Stimulated activated CD8-positive, alpha-beta memory T cell treated with anti-CD3 and anti-CD28 coated beads, Interleukin-7, amount 100 ng/mL, for 4 hours (primary cell): ENCODE results near the gene TPGS2.
"Not testable (repeated sequence)": the region's sequence is repeated elsewhere in the genome, so short reads cannot be mapped to it uniquely, and the experiment has no call there.

Source experiments
- DNase-seq, 2 donors: peaks; one replicate each; pipeline ENCODE4 v3.0.0-alpha.2; 2020; ENCODE audit warnings: low read depth in 2 of 2

TPGS2 gene

GRCh38 chr18:36775396-36775795 lies 53.4 kb downstream of the TPGS2 start:
- no peak for DNase-seq

GRCh38 chr18:36772241-36772723 lies 56.5 kb downstream of the TPGS2 start:
- DNase-seq: no peak

DNA sequence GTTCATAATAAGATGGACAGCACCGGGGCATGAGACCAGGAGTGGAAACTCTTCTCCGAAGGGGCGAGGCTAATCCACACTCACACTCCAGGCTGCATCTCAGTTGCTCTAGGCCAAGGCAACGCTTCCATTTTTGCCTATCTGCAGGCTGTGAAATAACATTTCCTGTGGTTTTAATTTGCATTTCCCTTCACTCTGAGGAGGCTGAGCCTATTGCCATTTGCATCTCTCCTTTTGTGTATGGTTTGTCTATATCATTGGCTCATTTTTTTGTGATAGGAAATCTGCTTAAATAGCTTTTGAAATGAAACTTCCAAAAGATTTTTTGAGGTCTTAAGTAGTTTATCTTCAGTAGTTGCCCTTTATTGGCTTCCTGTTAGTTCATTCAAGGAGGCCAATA lies 57.6 kb downstream of the TPGS2 start:
- DNase-seq: no peak

DNA sequence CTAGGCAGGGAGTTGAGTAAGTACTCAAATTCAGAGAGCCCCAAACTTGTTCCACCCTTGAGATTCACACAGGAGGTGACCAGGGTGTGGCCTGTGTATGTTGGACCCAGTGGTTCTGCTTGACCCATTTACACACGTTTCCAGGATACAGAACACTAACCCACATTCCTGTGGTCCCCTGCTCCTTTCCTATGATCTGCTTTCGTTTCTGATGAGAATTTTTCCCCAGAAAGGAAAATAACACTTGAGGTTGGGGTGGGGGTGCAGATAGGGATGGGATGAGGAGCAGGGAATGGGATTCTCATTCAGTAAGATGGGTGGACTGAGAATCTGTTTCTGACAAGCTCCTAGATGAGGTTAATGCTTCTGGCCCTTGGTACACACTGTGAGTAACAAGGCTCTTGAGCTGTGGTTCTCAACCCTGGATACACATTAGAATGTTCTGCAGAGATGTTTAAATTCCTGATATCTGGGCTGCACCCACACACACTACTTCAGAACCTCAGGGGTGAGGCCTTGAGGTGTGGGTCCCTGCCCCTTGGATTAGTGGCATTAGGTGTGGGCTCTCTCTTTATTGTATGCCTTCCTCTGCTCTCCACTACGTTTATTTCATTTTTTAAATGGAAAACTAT lies 58.4 kb downstream of the TPGS2 start:
- DNase-seq: no peak

- no peak for DNase-seq
These were observed 59.0 kb downstream of the TPGS2 start for GRCh38 chr18:36769611-36770314.

GRCh38 chr18:36769172-36769571 lies 59.6 kb downstream of the TPGS2 start:
- no peak for DNase-seq

GRCh38 chr18:36766836-36767235 lies 62.0 kb downstream of the TPGS2 start:
- no peak for DNase-seq

DNA sequence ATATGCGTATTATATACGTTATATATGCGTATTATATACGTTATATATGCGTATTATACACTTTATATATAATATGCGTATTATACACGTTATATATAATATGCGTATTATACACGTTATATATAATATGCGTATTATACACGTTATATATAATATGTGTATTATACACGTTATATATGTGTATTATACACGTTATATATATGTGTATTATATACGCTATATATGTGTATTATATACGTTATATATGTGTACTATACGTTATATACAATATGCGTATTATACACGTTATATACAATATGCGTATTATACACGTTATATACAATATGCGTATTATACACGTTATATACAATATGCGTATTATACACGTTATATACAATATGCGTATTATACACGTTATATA lies 65.8 kb downstream of the TPGS2 start:
- DNase-seq: not testable (repeated sequence)

DNA sequence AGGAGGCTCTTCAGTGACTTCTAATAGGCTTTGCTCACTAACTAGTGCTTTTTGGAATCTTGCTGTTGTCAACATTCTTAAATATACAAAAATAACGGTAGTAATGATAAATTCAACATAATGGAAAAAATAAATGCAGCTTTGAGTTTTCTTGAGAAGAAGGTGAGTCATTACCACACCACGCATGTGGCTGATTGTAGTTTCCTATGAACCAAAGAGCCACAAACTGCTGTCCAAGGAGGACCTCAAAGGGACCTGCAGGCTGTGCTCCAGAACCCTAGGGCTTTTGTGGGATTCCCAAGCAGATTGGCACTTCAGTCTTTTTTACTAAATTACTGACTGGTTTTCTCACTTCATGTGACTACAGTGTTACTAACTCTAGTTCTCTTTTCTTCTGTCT lies 66.7 kb downstream of the TPGS2 start:
- DNase-seq: no peak

GRCh38 chr18:36761186-36761698 lies 67.6 kb downstream of the TPGS2 start:
- no peak for DNase-seq

DNA sequence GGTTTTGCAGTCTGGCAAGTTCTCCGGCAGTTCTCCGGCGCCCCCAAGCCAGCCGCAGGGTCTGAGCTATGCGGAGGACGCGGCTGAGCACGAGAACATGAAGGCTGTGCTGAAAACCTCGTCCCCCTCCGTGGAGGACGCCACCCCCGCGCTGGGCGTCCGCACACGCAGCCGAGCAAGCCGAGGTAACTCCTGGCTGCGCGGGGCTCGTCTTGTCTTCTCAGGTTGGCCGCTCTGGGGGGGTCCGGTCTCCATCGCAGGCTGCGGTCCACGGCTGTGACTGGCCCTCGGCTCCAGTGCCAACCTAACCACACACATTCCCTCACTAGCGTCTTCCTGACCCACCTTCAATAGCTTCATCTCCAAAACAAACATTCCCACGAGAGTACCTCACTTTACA lies 68.2 kb downstream of the TPGS2 start:
- DNase-seq: no peak

- no peak for DNase-seq
These were observed 69.5 kb downstream of the TPGS2 start for GRCh38 chr18:36759167-36759776.

DNA sequence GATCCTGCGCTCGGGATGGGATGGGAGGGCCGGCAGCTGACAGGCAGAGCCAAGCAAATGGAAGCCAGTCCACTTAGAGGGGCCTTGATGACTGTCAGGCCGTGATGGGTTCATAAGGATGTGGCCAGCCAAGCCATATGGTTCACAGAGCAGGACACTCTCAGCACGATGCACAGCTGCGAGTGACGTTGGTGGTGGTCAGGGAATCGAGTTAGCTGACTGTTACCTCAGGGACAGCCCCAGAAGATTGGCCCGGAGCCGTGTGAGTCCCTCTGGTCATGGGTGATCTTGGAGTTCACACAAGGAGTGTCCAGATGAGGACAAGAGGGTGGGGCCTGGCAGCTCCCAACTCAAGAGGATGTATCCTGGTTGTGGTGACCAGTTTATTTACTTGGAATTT lies 70.2 kb downstream of the TPGS2 start:
- DNase-seq: no peak

GRCh38 chr18:36757991-36758390 lies 70.8 kb downstream of the TPGS2 start:
- DNase-seq: no peak

DNA sequence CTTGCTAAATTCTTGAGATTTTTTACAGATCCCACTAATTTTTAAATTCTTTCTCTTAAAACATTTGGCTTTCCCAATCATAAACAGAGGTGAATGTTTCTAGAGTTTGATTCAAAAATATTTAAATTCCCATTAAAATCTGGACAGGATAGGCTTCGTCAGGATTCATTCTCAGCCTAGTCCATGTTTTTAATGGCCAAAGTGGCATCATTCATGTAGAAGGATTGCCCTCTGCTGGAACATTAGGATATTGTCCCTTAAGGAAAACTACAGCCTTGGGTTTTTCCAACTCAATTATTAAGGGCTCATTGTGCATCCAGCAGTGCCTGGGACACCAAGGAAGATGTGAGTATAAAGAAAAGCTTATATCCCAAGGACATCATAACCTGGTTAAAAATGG lies 71.7 kb downstream of the TPGS2 start:
- DNase-seq: no peak

GRCh38 chr18:36756242-36756641 lies 72.6 kb downstream of the TPGS2 start:
- DNase-seq: no peak

DNA sequence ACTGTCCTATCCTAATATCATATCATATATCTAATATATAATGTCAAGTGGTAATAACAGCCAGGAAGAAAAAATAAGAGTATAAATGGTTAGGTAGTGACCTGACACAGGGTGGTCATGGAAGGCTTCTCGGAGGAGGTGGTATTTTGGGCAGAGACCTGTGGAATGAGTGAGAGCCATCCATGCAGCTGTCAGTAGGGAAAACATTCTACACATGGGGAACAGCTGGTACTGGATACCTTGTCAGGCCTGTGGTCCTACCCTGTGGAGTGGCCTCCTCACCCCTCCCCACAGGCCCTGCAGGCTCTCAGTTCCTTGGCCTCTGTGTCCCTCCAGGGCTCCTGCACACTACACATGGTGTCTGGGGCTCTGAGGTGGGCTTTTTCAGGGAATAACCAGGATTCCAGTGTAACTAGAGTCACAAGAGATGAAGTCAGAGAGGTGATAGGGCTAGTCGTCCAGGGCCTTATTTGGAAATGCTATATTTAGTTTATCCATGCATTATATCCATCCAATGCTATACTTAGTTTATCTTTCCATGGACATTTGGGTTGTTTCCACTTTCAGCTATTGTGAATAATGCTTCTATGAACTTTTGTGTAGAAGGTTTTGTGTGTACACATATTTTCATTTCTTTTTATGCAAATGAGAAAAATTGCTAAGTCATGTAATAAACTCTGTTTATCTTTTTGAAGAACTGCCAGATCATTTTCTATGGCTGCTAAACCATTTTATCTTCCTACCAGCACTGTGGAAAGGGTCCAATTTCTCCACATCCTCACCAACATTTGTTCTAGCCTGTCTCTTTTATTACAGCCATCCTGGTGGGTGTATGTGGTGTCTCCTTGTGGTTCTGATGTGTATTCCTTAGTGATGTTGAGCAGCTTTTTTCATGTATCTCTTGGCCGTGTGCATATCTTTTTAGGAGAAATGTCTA lies 75.6 kb downstream of the TPGS2 start:
- DNase-seq: no peak

DNA sequence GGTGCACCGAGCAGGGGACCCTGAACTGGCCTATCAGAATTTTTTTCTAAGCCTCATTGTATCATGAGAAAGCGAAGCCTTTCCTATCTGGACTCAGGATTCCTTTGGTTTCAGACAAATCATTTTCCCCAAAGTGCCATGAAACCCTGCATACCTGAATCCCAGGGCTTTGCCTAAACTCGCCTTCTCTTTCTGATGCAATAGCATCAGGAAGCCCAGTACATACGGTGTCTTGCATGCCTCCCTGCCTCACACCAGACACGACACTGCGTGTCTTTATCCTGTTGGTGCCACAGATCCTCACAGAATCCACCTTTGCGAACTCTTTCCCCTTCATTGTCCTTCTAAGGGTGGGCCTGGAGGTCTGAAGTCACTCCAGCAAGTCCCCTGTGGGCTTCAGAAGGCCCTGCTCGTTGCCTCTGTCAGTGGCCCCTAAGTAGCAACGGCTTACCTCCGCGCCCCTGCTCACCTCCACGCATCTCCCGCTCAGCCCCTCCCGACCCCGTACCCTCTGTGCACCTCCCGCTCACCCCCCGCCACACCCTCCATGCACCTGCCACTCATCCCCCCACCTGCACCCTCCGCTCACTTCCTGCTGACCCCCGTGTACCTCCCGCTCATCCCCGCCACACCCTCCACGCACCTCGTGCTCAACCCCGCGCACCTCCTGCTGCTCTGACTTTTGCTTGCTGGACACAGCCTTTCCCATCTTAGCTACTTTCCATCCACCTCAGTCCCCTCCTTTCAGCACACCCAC lies 83.4 kb downstream of the TPGS2 start:
- DNase-seq: no peak

- no peak for DNase-seq
These were observed 84.4 kb downstream of the TPGS2 start for GRCh38 chr18:36744261-36744876.
